NCI-H524 (cell line): ENCODE results near the gene CEP295NL.
"Not testable (repeated sequence)": the region's sequence is repeated elsewhere in the genome, so short reads cannot be mapped to it uniquely, and the experiment has no call there.

ENCODE experiments used
- DNase-seq, 2 experiments: peaks; one replicate each; lab custom pipeline; 2025; lab: John Stamatoyannopoulos, UW

CEP295NL gene, protein sequence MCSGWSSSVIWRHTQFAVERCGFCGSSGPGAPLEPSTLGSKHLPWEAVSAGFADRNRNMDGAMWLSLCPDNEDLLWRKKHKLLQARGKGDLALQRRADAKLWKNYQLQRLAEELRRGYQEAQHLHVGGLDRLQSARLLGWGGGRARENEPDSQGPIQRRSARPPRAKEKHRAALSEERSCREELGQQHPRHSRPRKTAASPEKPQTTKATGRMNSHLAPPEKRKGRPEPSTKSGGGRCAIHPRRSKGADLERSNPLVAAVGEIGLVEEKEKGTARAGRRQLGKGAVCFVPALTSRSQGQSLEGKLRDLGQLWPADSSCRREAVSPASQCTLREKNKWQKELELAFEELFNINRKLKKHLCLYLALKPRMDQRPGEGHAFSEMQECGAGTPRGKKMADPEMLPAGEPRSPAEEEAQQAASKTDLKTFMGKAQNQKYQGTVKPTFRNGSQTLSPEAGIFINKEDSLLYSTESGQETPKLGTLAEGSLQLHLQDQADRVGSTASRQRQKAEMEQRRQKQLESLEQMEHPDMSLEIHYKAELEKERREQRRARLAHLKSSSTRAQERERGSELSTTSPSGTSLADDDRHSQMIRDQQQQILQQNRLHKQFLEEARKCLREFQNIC

GRCh38 chr17:78903101-78903779 is at the start of gene CEP295NL:
TSS of gene CEP295NL (minus strand) at chr17:78903201. CDS start at chr17:78901828, 1,373 bp downstream.
- peak in 1 of 2 experiments; percentile 63 for DNase-seq

- DNase-seq, result no peak
Observed at GRCh38 chr17:78952706-78953105, 49.7 kb upstream of the CEP295NL start.

DNA sequence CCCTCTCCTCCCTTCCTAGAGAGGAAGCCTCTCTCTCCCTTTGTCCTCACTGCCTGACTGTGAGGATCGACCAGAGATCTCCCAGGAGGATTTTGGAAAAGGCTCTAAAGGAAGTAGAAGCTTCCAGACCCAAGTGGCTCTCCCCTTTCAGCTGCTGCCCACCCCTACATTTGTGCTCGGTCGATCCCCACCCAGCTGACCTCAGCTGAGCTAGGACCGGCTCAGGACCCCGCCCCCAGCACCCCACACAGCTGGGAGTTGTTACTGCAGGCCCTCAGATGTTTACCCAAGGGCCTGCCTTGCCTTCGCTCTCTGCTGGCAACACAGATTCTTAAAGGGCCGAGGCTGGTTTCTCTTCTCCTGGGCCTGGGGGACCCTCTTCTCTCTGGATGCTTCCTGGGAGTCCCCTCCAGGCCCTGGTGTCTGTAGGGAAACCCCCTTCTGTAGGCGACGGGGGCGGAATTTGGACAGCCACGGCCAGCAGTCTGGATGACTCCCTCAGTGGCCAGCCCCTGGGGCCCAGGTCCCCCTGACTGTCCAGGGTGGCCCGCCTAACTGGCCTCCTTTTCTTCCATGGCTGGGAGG is 49.1 kb upstream of the CEP295NL start:
- no peak for DNase-seq

DNA sequence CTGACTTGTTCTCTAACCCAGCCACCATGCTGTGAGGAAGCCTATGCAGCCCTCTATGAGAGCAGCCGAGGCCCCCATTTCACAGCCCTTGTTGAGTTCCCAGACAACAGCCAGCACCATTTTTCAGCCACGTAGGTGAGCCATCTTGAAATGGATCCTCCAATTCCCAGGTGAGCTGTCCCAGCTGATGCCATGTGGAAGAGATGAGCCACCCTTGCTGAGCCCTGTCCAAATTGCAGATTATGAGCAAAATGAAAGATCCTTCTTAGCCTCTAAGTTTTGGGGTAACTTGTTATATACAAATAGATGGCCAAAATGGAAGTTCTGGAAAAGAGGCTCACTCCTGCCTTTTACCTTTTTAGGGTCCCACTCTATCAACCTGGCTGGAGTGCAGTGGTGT is 47.9 kb upstream of the CEP295NL start:
- DNase-seq, result no peak

DNA sequence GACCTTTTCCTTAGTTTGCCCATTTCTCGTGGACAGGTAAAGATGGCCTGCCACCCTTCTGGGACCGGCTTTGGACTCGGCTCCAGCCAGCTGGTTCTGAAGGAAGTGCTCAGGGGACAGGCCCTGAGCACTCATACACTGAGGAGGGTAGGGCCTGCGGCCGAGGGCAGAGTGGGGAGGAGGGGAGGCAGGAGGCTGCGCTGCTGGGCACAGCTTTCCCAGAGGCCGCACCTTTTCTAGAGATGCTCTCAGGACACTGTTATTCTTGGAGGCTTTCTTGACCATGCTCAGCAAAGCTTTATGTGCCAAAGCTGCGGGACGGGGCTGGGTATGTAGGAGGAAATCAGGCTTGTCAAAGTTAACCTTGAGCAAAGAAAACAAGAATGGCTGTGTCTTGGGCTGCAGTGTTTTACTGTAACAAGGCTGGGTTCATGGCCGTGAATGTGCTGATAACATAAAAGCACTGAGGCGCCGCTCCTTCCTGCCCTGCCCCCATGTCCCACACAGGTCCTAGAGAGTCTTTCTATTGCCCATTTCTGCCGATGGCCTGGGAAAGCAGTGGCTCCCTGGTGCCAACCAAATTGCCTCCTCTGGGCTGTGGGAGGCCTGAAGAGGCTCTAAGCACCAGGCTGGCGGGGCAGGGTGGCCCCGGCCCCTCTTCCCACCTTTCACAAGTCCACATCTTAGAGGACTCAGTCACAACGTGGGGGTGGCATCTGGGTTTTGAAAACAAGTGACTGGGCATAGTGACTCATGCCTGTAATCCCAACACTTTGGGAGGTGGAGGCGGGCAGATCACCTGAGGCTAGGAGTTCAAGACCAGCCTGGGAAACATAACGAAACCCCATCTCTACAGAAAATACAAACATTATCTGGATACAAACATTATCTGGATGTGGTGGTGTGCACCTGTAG is 44.5 kb upstream of the CEP295NL start:
- no peak for DNase-seq

GRCh38 chr17:78946631-78947030 is 43.6 kb upstream of the CEP295NL start:
- DNase-seq, result no peak

DNA sequence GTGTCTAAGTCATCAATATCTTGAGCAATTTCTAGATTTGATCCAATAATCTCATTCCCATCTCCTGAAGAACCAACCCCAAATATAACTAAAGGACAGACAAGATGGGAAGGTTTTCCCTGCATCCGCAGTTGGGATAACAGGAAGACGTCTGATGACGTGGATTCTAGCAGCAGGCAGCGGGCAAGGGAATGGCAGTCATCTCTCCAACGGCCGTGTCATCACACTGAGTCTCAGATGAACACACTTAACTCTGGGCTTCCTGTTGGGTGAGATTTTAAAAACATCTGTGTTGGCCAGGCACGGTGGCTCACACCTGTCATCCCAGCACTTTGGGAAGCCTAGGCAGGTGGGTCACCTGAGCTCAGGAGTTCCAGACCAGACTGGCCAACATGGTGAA is 43.1 kb upstream of the CEP295NL start:
- no peak for DNase-seq

- not testable (repeated sequence) for DNase-seq
Observed at GRCh38 chr17:78945455-78945854, 42.5 kb upstream of the CEP295NL start.

- DNase-seq, result no peak
Observed at GRCh38 chr17:78944956-78945355, 42.0 kb upstream of the CEP295NL start.

DNA sequence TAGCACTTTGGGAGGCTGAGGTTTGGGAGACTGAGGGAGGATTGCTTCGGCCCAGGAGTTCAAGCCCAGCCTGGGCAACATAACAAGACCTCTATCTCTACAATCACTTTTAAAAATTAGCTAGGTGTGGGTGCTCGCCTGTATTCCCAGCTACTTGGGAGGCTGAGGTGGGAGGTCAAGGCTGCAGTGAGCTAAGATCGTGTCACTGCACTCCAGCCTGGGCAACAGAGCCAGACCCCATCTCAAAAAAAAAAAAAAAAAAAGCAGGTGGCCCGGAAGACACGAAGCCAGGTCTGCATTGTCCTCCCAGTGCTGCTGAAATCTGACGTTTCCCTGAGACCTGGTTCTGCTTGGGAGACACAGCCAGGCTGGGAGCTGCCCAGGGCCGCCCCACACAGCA is 41.0 kb upstream of the CEP295NL start:
- no peak for DNase-seq

- DNase-seq, result peak; percentile 50 to 75
Observed at GRCh38 chr17:78940708-78941107, 37.7 kb upstream of the CEP295NL start.

DNA sequence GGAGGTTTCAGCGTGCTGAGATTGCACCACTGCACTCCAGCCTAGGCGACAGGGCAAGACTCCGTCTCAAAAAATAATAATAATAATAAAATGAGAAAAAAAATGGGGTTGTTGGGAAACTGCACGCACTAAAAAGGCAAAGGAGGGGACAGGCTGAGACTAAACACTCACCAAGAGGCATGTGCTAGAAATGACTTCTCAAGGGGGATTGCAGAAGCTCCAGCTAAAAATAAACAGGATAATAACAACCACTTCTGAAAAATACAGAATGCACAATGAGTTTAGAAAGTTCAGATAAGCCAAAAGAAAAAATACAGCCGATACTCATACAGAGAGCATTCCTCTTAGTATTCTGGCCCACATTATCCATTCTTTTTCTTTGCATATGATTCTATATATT is 37.3 kb upstream of the CEP295NL start:
- DNase-seq, result no peak

DNA sequence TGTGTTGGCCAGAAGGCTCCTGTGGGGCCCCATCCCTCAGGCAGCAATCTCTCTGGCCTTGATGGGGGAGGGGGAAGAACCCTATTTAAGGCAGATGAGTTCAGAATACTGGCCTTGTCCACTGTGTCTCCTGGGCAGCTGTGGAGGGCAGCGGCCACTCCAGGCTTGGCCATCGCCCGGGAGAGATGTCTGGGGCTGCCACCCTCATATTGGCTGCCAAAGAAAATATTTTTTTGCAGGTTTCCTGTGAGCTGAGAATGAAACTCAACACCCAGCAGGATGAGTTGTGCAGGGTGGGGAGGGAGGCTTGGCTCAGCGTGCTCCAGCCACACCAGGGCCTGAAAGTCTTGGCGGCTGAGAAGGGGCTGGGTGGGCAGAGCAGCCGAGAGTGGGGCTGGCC is 36.6 kb upstream of the CEP295NL start:
- no peak for DNase-seq

GRCh38 chr17:78937561-78937960 is 34.6 kb upstream of the CEP295NL start:
- no peak for DNase-seq

DNA sequence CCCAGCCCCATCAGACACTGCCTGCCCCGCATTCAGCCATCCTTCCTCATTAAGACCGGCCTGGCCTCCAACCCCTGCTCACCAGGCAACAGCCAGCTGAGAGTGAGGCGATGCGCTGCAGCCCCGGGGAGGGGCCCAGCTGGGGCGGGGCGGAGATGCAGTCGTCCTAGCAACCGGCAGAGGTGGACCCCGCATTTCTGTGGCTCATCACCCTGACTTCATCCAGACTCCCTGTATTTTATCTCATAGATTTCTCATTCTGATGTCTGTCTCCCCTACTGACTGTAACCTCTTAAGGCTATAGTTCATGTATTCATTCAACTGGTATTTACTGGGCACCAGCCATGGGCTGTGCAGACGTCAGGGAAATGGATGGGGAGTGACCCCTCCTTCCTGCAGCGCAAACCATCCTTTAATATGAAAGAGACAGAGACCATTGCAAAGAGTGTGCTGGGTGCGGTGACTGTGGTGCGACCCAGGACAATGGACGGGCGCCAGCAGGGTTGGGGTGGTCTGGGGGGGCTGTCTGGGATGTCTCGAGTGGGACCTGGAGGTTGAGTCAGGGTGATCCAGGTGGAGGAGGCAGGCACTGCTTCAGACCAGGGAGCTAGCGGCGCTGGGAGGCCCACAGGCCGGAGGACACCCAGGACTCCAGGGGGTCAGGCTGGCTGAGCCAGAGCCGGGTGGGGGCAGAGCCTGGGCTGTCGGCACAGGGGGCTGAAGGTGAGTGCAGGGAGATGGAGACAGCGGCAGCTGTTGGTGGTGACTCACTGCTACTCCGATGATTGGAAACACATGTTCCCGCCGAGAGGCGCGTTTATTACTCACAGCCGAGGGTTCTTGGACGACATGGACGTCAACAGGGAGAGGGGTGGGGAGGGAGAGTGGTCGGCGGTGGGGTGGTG is 32.7 kb upstream of the CEP295NL start:
- DNase-seq, result peak; percentile 92 to 97

DNA sequence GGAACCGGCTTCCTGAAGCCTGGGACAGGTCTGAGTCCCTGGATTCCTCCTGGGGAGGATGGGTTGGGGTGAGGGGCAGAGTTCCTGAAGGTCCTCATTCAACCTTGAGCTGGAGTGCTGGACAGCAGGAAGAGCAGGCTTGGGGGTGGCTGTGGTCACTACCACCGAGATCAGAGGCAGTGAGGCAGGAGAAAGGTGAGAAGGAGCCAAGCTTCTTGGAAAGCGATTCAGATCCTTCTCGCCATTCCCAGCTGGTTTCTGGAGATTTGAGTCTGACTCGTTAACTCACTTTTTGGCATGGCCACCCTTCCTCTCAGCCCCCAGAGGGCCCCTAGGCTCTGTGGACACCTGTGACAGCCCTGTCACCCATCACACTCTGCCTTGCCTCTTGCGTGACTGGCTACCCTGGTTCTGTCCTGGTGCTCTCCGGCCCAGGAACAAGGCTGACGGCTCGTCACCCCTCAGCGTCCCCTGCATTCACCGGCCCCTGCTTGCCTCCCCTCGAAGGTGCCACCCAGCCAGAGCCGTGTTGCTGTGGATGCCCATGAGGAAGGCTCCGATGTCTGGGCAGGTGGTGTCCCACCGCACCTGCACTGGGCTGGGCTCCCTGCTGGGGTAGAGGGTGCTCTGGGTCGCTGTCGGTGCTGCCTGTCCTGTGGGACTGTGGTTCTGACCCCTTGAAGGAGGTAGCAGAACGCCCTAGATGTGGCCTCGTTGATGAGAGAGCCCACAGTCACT is 31.8 kb upstream of the CEP295NL start:
- DNase-seq, result no peak

- peak; percentile 98 to 99 for DNase-seq
Observed at GRCh38 chr17:78933959-78934568, 31.1 kb upstream of the CEP295NL start.

DNA sequence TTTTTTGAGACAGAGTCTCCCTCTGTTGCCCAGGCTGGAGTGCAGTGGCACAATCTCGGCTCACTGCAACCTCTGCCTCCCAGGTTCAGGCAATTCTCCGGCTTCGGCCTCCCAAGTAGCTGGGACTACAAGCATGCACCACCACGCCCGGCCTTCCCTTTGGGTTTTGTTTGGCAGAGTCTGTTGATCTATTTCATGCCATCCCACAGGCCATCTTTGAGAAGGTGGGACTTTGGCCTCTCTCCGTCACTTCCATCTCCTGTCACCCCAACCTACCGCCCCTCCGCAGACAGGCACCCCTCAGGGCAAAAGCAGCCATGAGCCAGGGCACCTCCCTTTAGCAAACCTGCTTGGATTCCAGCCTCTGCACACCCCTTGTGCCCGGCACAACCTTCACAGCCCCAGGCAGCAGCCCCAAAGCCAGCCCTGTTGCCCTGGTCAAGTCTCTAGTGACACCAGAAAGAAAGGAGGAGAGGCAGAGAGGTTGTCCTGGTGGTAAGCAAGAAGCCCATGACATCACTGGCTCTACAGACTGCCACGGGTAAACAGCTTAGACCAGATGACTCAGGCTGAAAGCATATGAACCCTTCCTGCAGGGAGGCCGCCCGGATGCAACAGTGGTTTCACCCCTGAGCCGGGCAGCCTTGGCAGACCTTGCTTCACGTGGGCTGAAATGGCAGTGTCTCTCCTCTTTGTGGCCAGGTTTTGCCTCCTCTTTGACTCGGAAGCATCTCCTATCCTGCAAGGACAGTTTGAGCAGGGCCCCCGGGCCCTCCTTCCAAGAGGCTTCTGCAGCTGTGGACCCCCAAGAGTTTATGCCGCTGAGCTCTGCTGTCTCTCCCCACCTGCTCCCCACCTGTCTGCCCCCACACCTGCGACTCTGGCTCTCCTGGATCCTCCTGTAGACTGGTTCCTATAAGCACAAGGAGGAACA is 30.3 kb upstream of the CEP295NL start:
- DNase-seq, result peak in 1 of 2 experiments; percentile 56
